Suppressor macrophage treated with lipopolysaccharide for 4 hours (primary cell): ENCODE measurements around the gene KLHDC9.

Experiments
- DNase-seq: peaks from one replicate; pipeline ENCODE4 v3.0.0-alpha.2; 2020

Gene KLHDC9

DNA sequence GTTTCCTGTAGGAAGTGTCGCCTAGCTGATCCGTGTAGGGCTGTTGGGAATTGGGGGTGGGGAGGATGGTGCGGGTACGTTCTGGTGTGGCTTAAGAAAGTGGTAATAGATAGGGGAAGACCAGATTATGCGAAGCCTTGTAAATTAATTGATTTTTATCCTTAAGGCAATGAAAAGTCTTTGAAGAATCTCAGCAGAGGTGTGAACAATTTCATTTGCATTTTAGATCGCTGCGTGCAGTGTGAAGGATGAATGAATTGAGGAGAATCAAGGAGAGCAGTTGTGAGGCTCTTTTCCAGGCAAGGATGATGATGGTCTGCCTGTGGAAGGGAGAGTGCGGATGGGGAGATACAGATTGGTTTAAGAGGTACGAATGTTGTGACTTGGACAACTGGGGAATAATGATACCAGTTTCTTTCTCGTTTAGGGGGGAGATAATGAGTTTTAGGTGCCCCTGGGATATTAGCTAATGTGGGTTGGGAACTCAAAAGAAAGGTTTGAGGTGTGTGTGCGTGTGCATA is 35.1 kb downstream of the KLHDC9 start:
- DNase-seq = no peak

DNA sequence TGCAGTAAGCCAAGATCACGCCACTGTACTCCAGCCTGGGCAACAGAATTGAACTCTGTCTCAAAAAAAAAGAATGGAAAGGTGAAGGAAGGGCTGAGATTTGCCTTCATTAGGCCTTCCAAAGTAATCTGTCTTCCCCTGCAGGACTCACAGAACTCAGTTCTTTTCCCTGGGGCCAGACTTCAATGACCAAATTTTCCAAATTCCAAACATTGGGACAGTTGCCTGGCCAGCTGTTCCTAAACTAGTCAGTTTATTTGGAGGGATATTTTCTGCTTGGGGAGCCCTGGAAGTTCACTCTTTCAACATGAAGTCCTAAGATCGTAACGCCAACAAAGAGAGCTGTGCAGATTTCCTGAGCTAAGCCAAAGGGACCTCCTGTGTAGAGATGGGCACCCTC is 39.7 kb downstream of the KLHDC9 start:
- DNase-seq = no peak

DNA sequence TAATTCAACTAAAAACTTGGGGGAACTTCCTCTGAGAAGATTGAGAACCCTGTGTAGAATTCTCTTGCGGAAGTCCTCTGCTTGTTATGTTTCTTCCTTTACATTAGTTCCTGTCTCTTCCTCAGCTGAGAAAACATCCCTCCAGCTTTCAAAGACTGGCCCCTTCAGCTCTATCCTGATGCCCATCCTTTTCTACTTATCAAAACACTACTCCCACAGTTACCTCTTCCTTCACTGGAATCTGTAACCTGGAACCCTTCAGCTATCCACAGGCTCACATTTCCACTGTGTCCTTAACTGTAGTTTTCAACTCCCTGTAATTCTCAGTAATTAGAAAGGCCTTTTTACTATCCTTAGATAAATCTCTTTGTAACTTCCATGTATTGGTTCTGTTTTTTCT is 40.3 kb downstream of the KLHDC9 start:
- no peak for DNase-seq

DNA sequence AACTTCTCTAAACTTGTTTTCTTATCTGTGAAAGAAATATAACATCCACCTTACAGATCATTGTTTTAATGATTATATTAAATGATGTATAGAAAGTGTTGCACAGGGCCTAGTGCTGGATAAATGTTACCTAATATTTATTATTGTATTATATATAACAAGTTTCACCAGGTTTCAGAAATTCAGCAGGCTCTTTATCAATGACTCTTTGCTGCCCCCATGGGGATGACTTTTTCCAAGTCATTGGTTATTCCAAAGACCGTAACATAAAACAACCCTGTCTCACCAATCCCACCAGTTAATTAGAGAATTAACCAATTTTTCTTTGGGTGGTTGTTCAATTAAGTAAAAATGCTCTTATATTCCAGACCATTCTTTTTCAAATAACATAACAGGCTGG is 41.6 kb downstream of the KLHDC9 start:
- peak; percentile 72 for DNase-seq

DNA sequence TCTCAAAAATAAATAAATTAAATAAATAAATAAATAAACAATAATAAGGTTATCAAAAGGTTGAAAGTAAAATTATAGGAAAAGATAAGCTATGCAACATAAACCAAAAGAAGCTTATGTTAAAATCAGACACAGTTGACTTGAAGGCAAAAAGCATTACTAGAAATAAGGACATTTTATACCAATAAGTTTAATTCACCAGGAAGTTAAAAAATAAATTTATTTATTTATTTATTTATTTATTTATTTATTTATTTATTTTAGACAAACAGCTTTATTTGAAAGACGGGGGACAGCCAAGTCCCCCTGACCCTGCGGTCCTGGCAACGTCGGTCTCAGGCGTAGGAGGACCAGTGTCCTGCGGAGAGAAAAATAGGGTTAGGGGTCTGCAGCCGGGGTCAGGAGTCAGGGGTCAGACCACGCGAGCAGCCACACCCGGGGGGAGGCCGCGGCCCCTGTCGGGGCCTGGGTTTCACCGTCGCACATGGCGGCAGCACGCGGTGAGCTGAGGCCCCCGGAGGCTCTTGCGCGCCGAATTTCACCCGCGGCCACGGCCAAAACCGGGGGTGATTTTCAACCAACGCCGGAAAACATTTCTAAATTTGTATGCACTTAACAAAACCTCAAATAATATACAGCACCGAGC is 42.7 kb downstream of the KLHDC9 start:
- DNase-seq = no peak

DNA sequence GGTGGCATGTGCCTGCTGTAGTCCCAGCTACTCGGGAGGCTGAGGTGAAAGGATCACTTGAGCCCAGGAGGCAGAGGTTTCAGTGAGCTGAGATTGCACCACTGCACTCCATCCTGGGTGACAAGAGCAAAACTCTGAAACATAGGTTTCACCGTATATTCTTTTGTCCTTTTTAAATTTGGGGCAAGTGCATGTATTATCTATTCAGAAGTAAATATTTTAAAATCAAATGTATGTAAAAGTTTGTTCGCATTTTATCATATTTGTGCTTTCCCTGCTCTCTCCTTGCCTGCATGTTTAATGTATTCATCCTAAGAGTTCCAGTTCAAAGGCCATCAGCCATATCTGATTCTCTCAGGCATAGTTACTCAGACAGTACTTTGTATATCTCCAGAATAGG is 47.7 kb downstream of the KLHDC9 start:
- no peak for DNase-seq
